Parathyroid adenoma (tissue), 2 donors: ENCODE results near the gene LAMP5.

Source experiments
- H2AFZ ChIP-seq: fragments of 300-600 bp; sonication (generic); one replicate; pipeline ENCODE4 v1.7.0; 2017; ENCODE audit warnings: antibody characterized with exemption, mild to moderate bottlenecking
- H3K27ac ChIP-seq: fragments of 300-600 bp; sonication (generic); one replicate; pipeline ENCODE4 v1.7.0; 2017
- H3K27me3 ChIP-seq: fragments of 300-600 bp; sonication (generic); one replicate; pipeline ENCODE4 v1.7.0; 2017; ENCODE audit warnings: low read length; ENCODE audit not compliant: control insufficient read depth, insufficient read depth
- H3K36me3 ChIP-seq: fragments of 300-600 bp; sonication (generic); one replicate; pipeline ENCODE4 v1.7.0; 2017; ENCODE audit warnings: low read length; ENCODE audit not compliant: control insufficient read depth, insufficient read depth
- H3K4me1 ChIP-seq: fragments of 300-600 bp; sonication (generic); one replicate; pipeline ENCODE4 v1.7.0; 2017; ENCODE audit warnings: control low read depth
- H3K4me2 ChIP-seq: fragments of 300-600 bp; sonication (generic); one replicate; pipeline ENCODE4 v1.7.0; 2017; ENCODE audit warnings: low read length
- H3K4me3 ChIP-seq: fragments of 300-600 bp; sonication (generic); one replicate; pipeline ENCODE4 v1.7.0; 2017; ENCODE audit warnings: low read depth, low read length
- H3K79me2 ChIP-seq: fragments of 300-600 bp; sonication (generic); one replicate; pipeline ENCODE4 v1.7.0; 2017; ENCODE audit warnings: control low read depth
- H3K9ac ChIP-seq: fragments of 300-600 bp; sonication (generic); one replicate; pipeline ENCODE4 v1.7.0; 2017; ENCODE audit warnings: mild to moderate bottlenecking
- H3K9me3 ChIP-seq: fragments of 300-600 bp; sonication (generic); one replicate; pipeline ENCODE4 v1.7.0; 2017; ENCODE audit warnings: low read length; ENCODE audit not compliant: control insufficient read depth
- TF ChIP-seq, protein P1 (sequence below): fragments of 300-600 bp; sonication (generic); IDR thresholded peaks from one replicate; pipeline ENCODE4 v1.7.0; 2017; ENCODE audit warnings: antibody characterized with exemption, mild to moderate bottlenecking
- donor health status: primary hyperparathyroidism.

LAMP5 gene

DNA sequence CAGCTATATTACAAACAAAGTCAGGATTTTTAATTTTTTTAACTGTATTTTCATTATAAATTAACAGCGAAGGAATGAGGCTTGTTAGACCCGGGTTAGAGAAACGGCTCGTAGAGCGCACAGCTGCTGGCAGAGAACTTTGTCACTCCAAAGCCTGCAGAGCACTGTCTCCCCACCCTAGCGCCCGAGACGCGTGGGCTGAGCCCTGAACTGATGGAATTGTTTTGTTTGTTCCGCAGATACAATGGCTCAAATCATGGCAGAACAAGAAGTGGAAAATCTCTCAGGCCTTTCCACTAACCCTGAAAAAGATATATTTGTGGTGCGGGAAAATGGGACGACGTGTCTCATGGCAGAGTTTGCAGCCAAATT is 810 bp downstream of the LAMP5 start:
- Histone ChIP-seq H3K27ac (no peak overlapping the region), H3K9ac (no peak overlapping the region), H3K4me2 (no peak overlapping the region), H3K36me3 (no peaks in the 10 kb centered on the region), H3K9me3 (no peaks in the 10 kb centered on the region), H2AFZ (no peak overlapping the region), H3K4me3 (no peak overlapping the region), H3K27me3 (no peaks in the 10 kb centered on the region), H3K79me2 (no peaks in the 10 kb centered on the region), H3K4me1 (no peaks in the 10 kb centered on the region)
- TF ChIP-seq, protein P1, sequence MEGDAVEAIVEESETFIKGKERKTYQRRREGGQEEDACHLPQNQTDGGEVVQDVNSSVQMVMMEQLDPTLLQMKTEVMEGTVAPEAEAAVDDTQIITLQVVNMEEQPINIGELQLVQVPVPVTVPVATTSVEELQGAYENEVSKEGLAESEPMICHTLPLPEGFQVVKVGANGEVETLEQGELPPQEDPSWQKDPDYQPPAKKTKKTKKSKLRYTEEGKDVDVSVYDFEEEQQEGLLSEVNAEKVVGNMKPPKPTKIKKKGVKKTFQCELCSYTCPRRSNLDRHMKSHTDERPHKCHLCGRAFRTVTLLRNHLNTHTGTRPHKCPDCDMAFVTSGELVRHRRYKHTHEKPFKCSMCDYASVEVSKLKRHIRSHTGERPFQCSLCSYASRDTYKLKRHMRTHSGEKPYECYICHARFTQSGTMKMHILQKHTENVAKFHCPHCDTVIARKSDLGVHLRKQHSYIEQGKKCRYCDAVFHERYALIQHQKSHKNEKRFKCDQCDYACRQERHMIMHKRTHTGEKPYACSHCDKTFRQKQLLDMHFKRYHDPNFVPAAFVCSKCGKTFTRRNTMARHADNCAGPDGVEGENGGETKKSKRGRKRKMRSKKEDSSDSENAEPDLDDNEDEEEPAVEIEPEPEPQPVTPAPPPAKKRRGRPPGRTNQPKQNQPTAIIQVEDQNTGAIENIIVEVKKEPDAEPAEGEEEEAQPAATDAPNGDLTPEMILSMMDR = no peak

DNA sequence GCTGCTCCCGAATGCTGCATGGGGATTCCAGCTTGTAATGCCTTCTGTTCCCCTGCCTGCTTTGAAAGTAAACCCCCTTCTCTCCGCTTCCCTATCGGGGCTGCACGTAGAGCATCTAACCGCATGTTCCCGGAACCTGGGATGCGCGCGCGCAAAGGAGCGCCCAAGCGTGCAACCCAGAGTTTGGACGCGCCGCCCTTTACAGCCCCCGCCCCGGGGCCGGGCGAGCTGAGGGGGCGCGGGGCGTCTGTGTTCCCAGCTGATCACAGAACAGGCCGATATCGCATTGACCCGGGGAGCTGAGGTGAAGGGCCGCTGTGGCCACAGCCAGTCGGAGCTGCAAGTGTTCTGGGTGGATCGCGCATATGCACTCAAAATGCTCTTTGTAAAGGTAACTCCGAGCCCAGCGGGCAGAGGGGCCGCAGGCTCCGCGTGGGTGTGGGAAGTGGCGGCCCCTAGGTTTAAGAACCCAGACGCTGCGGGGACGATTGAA is 1.4 kb downstream of the LAMP5 start:
- TF ChIP-seq, protein P1 = no peak
- Histone ChIP-seq H3K4me3 (no peak overlapping the region), H3K79me2 (no peaks in the 10 kb centered on the region), H3K9me3 (no peaks in the 10 kb centered on the region), H3K4me1 (no peaks in the 10 kb centered on the region), H2AFZ (no peak overlapping the region), H3K27me3 (no peaks in the 10 kb centered on the region), H3K9ac (no peak overlapping the region), H3K4me2 (no peak overlapping the region), H3K27ac (no peak overlapping the region), H3K36me3 (no peaks in the 10 kb centered on the region)

DNA sequence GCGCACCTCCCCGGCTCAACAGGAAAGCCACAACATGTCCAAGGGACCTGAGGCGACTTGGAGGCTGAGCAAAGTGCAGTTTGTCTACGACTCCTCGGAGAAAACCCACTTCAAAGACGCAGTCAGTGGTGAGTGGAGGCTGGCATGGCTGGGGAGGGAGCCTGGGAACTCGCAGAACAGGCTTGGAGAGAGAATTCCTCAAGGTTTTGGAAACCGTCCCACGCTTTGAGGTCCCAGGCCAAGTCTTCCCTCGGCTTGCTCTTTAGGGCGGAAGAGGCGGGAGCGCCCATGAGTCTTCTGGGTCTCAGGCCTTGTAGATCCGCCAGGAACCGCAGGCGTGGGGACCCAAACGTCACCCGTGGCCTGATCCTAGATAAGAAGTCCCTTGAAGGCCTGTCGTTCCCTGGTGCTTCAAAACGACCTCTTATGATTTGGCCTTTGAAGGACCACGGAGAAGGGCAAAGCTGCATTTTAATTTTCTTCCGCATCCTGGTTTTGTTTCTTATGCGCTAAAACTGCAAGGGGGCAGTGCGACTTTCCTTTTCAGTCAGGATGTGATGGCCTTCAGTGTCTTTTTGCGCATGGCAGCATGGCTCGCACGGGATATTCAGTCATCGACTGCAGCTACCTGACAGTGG is 2.0 kb downstream of the LAMP5 start:
- Histone ChIP-seq H3K4me1 (no peaks in the 10 kb centered on the region), H2AFZ (no peak overlapping the region), H3K79me2 (no peaks in the 10 kb centered on the region), H3K36me3 (no peaks in the 10 kb centered on the region), H3K9ac (no peak overlapping the region), H3K4me3 (no peak overlapping the region), H3K27ac (no peak overlapping the region), H3K9me3 (no peaks in the 10 kb centered on the region), H3K27me3 (no peaks in the 10 kb centered on the region), H3K4me2 (no peak overlapping the region)
- TF ChIP-seq, protein P1 = no peak

DNA sequence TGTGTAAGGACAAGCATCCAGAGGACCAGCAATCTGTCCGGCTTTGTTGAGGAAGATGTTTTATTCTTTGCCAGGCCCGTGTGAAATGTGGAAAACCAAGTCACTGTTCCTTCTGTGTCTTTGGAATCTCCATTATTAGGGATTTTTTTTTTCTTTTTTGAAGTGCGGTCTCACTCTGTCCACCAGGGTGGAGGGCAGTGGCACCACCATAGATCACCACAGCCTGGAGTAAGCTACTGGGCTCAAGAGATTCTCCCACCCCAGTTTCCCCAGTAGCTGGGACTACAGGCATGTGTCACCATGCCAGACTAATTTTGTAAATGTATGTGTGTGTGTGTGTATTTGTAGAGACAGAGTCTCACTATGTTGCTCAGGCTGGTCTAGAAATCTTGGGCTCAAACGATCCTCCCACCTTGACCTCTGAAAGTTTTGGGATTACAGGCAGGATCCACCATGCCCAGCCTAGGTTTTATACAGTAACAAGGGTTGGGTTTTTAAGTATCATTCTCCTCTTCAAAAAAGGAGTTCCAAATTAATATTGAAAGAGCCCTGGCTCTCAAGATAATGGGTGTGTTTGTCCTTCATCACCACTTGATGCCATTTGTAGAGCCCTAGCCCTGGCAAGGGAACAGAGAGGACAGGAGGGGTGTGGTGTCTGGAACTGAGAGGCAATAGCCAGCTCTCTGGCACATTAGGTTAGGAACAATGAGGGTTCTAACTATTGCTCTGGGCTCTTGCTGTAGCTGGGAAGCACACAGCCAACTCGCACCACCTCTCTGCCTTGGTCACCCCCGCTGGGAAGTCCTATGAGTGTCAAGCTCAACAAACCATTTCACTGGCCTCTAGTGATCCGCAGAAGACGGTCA is 3.1 kb downstream of the LAMP5 start:
- Histone ChIP-seq H3K79me2 (no peaks in the 10 kb centered on the region), H3K36me3 (no peaks in the 10 kb centered on the region), H3K4me3 (no peak overlapping the region), H3K9ac (no peak overlapping the region), H3K27ac (no peak overlapping the region), H3K27me3 (no peaks in the 10 kb centered on the region), H2AFZ (no peak overlapping the region), H3K9me3 (no peaks in the 10 kb centered on the region), H3K4me1 (no peaks in the 10 kb centered on the region), H3K4me2 (no peak overlapping the region)
- TF ChIP-seq, protein P1 = no peak
